Measurements from ENCODE around the gene PDC. TPM values are rescaled to one million over a fixed set of nuclear protein-coding genes. Genes with fewer than 3 reads are reported as not detected.

Gene PDC
- total RNA-seq, 1 experiment from 2014 or later, result not detected

DNA sequence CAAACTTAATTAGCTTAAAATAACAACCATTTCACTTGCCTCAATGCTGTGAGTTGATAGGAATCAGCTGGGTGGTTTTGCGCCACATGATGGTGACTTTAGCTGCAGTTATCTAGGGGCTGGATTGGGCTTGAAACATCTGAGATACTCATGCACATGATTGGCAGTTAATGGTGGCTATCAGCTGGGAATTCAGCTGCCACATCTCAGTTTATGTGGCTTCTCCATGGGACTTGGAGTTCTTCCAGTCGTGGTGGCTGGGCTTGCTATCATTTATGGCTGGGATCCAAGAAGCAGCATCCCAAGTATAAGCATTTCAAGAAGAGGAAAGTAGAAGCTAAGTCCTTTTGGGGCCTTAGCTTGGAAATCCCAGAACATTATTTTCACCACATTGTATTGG is 36.4 kb downstream of the PDC start:
- Histone ChIP-seq H3K9me3 (ENCODE audit: insufficient read depth, low read depth) (peaks cover 3% of the 10 kb centered on the region; the same call in 1 of the 2 replicates), H4K20me1 (ENCODE audit: insufficient read depth) (no peaks in the 10 kb centered on the region), H2AFZ (no peak overlapping the region), H3K9me2 (ENCODE audit: insufficient read depth) (0 out of 2 replicates have a peak, but pooled peaks cover 4% of the 10 kb centered on the region), H3K36me3 (ENCODE audit: low read depth) (no peaks in the 10 kb centered on the region; the same call in 1 of the 2 replicates), H3K4me3 (no peak overlapping the region), H3K27me3 (ENCODE audit: insufficient read depth, low read depth) (no peaks in the 10 kb centered on the region), H3K79me2 (ENCODE audit: low read depth) (no peaks in the 10 kb centered on the region), H3F3A (ENCODE audit: insufficient read depth, low read depth) (no peaks in the 10 kb centered on the region), H3K4me1 (replicated peaks; ENCODE audit: insufficient read depth) (no peaks in the 10 kb centered on the region), H3K4me2 (no peak overlapping the region), H3K27ac (no peak overlapping the region)
- TF ChIP-seq, protein P1, sequence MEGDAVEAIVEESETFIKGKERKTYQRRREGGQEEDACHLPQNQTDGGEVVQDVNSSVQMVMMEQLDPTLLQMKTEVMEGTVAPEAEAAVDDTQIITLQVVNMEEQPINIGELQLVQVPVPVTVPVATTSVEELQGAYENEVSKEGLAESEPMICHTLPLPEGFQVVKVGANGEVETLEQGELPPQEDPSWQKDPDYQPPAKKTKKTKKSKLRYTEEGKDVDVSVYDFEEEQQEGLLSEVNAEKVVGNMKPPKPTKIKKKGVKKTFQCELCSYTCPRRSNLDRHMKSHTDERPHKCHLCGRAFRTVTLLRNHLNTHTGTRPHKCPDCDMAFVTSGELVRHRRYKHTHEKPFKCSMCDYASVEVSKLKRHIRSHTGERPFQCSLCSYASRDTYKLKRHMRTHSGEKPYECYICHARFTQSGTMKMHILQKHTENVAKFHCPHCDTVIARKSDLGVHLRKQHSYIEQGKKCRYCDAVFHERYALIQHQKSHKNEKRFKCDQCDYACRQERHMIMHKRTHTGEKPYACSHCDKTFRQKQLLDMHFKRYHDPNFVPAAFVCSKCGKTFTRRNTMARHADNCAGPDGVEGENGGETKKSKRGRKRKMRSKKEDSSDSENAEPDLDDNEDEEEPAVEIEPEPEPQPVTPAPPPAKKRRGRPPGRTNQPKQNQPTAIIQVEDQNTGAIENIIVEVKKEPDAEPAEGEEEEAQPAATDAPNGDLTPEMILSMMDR (conservative IDR thresholded peaks at IDR 0.05), result no peak
- no peak for TF ChIP-seq EZH2 (IDR thresholded peaks at IDR 0.05; ENCODE audit: low read depth)
- no peak for DNase-seq
- intact Hi-C loops (cut with micrococcal nuclease; ENCODE audit: unreplicated experiment), result no loop called here
- ChIA-PET POLR2A (ENCODE audit: unreplicated experiment) (no interaction called here), CTCF (interaction anchor here (0.5 kb wide), 1 partner anchor 181 kb away, joined by 4 read pairs; no protein-coding TSS in a partner anchor)
- no TSS peak for BruUV-seq (replicated peaks)

DNA sequence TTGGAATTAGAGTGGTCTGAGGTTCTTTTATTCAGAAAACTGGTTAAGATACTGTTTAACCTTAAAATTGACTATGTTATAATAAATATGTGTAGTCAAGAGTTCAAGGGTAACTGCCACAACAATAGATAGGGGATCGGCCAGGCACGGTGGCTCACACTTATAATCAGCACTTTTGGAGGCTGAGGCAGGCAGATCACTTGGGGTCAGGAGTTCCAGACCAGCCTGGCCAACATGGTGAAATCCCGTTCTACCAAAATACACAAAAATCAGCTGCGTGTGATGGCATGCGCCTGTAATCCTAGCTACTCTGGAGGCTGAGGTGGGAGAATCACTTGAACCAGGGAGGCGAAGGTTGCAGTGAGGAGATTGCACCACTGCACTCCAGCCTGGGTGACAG is 39.5 kb downstream of the PDC start:
- no peaks in the 10 kb centered on the region for H3K79me2 ChIP-seq (ENCODE audit: low read depth)
- no peak for TF ChIP-seq EZH2 (IDR thresholded peaks at IDR 0.05; ENCODE audit: low read depth)
- TF ChIP-seq, protein P1 (conservative IDR thresholded peaks at IDR 0.05), result no peak
- H3K9me3 ChIP-seq (ENCODE audit: insufficient read depth, low read depth), result peaks cover 3% of the 10 kb centered on the region; the same call in 1 of the 2 replicates
- POLR2A ChIA-PET (ENCODE audit: unreplicated experiment), result interaction anchor here (0.7 kb wide), 1 partner anchor 188 kb away, joined by 6 read pairs; no protein-coding TSS in a partner anchor
- CTCF ChIA-PET, result no interaction called here
- H3K4me3 ChIP-seq, result no peak overlapping the region
- H3K27me3 ChIP-seq (ENCODE audit: insufficient read depth, low read depth), result no peaks in the 10 kb centered on the region
- no peak overlapping the region for H3K27ac ChIP-seq
- no peaks in the 10 kb centered on the region for H3K4me1 ChIP-seq (replicated peaks; ENCODE audit: insufficient read depth)
- H3K4me2 ChIP-seq, result no peak overlapping the region
- no TSS peak for BruUV-seq (replicated peaks)
- 0 out of 2 replicates have a peak, but pooled peaks cover 4% of the 10 kb centered on the region for H3K9me2 ChIP-seq (ENCODE audit: insufficient read depth)
- no peaks in the 10 kb centered on the region for H3F3A ChIP-seq (ENCODE audit: insufficient read depth, low read depth)
- DNase-seq, result no peak
- H4K20me1 ChIP-seq (ENCODE audit: insufficient read depth), result no peaks in the 10 kb centered on the region
- no peak overlapping the region for H2AFZ ChIP-seq
- intact Hi-C loops (cut with micrococcal nuclease; ENCODE audit: unreplicated experiment), result no loop called here
- peaks cover 8% of the 10 kb centered on the region for H3K36me3 ChIP-seq (ENCODE audit: low read depth)

DNA sequence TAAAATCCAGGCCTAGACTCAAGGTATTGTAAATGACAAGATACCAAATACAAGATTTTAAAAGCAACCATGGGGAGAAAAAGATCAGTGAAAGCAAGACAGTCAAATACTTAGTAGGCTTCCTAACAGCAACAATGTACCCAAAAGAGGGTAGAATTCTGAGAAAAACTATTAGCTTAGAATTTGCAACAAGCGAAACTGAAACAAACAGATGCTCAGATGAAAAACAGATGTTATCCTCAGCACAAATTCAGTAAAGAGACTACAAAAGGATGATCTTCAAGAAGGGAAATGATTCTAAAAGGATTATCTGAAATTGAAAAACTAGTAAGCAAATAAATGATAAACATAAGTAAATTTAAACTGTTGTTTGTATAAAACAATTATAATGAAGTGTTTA is 40.0 kb downstream of the PDC start:
- H3K27me3 ChIP-seq (ENCODE audit: insufficient read depth, low read depth), result no peaks in the 10 kb centered on the region
- intact Hi-C loops (cut with micrococcal nuclease; ENCODE audit: unreplicated experiment), result no loop called here
- H3K4me3 ChIP-seq, result no peak overlapping the region
- no peak overlapping the region for H3K27ac ChIP-seq
- ChIA-PET POLR2A (ENCODE audit: unreplicated experiment) (interaction anchor here (0.7 kb wide), 1 partner anchor 189 kb away, joined by 6 read pairs; no protein-coding TSS in a partner anchor), CTCF (no interaction called here)
- H3K9me2 ChIP-seq (ENCODE audit: insufficient read depth), result 0 out of 2 replicates have a peak, but pooled peaks cover 4% of the 10 kb centered on the region
- TF ChIP-seq, protein P1 (conservative IDR thresholded peaks at IDR 0.05), result no peak
- no peak for TF ChIP-seq EZH2 (IDR thresholded peaks at IDR 0.05; ENCODE audit: low read depth)
- no peak for DNase-seq
- H3F3A ChIP-seq (ENCODE audit: insufficient read depth, low read depth), result no peaks in the 10 kb centered on the region
- no TSS peak for BruUV-seq (replicated peaks)
- no peak overlapping the region for H2AFZ ChIP-seq
- H3K36me3 ChIP-seq (ENCODE audit: low read depth), result peaks cover 8% of the 10 kb centered on the region
- H3K9me3 ChIP-seq (ENCODE audit: insufficient read depth, low read depth), result peaks cover 3% of the 10 kb centered on the region; the same call in 1 of the 2 replicates
- no peaks in the 10 kb centered on the region for H3K79me2 ChIP-seq (ENCODE audit: low read depth)
- H3K4me1 ChIP-seq (replicated peaks; ENCODE audit: insufficient read depth), result no peaks in the 10 kb centered on the region
- no peaks in the 10 kb centered on the region for H4K20me1 ChIP-seq (ENCODE audit: insufficient read depth)
- no peak overlapping the region for H3K4me2 ChIP-seq
